Measurements from ENCODE around the gene TBC1D25.

TBC1D25 gene

DNA sequence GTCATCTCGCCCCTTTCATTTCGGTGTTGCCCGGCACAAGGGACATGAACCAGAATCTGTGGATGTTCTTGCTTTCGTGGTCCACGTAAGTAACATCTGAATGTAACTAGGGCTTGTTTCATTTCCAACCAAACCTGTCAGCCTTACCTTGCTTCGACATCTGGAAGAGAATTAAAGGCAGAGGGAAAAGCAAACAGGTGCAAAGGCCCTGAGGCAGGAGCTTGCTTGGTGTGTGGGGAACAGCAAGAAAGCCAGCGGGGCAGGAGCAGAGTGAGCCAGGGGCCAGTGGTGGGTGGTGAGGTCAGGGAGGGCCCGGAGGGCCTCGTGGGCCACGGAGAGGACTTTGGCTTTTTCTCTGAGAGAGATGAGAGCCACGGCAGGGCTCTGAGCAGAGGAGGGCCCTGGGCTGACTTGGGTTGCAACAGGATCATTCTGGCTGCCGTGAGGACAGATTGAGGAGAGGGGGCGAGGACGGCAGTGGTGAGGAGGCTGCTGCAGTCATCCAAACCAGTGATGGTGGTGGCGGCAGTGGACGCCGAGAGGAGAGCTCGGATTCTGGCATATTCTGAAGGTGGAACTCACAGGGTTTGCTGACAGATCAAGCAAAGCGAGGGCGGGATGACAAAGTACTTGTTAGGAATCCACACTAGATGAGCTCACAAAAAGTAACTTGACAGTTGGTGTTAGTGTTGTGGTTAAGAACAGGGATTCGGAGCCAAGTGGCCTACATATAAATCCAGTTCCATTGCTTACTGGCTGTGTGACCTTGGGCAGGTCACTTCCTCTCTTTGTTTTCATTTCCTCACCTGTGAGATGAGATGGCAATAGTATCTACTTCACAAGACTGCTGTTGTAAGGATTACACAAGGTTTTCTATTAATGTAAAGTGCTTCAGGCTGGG, 50.9 kb downstream of the TBC1D25 start:
- H3K4me3 ChIP-seq = no peak overlapping the region
- TF ChIP-seq, protein P1, sequence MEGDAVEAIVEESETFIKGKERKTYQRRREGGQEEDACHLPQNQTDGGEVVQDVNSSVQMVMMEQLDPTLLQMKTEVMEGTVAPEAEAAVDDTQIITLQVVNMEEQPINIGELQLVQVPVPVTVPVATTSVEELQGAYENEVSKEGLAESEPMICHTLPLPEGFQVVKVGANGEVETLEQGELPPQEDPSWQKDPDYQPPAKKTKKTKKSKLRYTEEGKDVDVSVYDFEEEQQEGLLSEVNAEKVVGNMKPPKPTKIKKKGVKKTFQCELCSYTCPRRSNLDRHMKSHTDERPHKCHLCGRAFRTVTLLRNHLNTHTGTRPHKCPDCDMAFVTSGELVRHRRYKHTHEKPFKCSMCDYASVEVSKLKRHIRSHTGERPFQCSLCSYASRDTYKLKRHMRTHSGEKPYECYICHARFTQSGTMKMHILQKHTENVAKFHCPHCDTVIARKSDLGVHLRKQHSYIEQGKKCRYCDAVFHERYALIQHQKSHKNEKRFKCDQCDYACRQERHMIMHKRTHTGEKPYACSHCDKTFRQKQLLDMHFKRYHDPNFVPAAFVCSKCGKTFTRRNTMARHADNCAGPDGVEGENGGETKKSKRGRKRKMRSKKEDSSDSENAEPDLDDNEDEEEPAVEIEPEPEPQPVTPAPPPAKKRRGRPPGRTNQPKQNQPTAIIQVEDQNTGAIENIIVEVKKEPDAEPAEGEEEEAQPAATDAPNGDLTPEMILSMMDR (IDR thresholded peaks at IDR 0.05) = no peak
- peak overlapping the region in 1 of 2 donors; percentile 15 for H3K27ac ChIP-seq
- no peak for DNase-seq (ENCODE audit: low spot score)

DNA sequence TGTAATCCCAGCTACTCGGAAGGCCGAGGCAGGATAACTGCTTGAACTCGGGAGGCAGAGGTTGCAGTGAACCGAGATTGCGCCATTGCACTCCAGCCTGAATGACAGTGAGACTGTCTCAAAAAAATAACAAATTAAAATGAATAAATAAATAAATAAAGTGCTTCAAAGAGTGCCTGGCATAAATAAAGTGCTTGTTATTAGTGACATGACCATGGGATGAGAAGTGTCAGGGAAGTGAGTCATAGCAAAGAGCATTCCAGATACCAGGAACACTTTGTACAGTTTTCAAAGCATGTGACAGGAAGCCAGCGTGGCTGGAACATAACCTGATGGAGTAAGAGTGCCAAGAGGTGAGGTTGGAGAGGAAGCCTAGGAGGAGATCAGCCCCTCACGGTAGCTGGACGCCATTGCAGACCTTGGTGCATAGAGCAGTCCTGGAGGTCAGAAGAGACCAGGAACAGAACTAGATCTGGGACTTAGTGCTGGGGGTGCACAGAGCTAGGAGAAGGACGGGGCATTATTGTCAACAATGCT, 51.8 kb downstream of the TBC1D25 start:
- TF ChIP-seq, protein P1 (IDR thresholded peaks at IDR 0.05) = no peak
- no peak for DNase-seq (ENCODE audit: low spot score)
- peak overlapping the region in 1 of 2 donors; percentile 19 for H3K27ac ChIP-seq
- H3K4me3 ChIP-seq = no peak overlapping the region

DNA sequence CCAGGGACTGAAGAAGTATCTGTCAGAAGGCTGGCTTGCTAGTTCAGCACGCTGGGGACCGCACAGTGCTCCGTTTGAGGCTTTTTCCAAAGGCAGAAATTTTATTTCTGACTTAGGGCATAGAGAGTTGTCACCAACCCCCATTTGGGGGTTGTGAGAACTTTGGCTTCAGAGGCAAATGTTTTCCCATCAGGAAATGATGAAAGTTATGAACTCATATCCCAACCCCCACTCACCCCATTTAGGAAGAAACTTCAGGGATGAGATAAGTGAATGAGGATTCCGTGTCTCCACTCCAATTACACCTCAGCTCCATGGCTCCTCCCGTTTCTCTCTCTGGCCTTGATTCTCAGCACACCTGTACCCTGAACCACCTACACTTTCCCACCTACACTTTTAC, 53.5 kb downstream of the TBC1D25 start:
- no peak overlapping the region for H3K27ac ChIP-seq
- no peak overlapping the region for H3K4me3 ChIP-seq
- TF ChIP-seq, protein P1 (IDR thresholded peaks at IDR 0.05) = no peak
- no peak for DNase-seq (ENCODE audit: low spot score)

DNA sequence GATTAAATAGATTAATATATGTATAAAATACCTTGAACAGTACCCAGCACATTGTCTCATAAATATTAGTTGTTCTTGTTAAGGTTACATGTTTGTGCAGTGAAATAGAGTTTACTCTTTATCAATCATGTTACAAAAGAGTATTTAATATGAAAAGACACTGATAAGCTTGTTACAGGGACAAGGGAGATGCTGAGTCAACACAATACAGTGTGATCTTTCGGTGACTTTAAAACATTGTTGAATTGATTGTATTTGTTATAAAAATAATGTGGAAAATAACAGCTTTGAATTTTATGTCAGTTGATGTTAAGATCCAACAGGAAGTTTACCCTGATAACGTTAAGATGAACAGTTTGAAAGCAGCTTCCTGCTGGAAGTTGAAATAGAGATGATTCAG, 56.4 kb downstream of the TBC1D25 start:
- Histone ChIP-seq H3K27ac (no peak overlapping the region), H3K4me3 (no peak overlapping the region)
- TF ChIP-seq, protein P1 (IDR thresholded peaks at IDR 0.05) = no peak
- no peak for DNase-seq (ENCODE audit: low spot score)

DNA sequence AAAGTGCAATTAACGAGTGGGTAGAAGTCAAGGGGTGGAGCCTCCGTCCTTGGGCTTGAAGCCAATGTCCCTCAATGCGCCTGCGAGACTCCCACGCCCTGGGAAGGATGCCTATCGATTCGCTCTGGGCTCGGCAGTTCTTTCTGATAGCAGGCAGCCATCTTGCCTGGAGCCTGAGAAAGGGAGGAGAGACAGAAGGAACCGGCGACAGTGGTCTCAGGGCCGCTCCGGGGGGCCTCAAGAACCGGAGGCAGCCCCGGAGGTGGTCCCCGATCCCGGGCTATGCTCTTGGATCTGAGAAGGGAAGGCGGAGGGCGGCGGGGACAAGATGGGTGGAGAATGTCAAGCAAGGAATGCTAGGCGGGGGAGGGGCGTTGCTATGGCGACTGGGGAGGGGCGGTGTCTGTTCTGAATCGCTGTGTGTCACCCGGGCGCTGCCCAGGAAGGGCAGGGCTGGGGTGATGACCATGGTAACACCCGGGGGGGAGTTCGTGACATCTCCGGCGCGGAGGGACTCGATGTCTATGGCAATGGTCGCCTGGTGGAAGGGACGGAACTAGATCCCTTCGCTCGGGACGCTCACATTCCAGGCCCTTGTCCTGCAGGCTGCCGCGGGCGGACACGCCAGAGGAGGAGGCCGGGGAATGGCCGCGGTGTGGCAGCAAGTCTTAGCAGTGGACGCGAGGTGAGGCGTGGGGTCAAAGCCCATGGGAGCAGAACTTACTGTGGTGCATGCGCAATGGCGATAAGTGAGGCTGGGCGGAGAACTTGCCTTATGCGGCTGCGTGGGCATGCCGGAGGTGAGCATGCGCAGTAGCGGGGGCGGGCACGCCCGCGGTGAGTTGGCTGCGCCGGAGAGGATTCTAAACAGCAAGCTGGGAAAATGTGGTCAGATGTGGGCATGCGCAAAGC, 58.1 kb downstream of the TBC1D25 start, which contains the start of gene WDR13:
Gene WDR13 (plus strand): TSS at position 140 of the 912 bp plus-strand sequence. CDS start 505 bp downstream, at position 645.
- peak; percentile 95 for DNase-seq (ENCODE audit: low spot score)
- peak within 1 kb of the TSS; percentile 76 to 99 for H3K27ac ChIP-seq
- TF ChIP-seq, protein P1 (IDR thresholded peaks at IDR 0.05) = no peak
- peak within 1 kb of the TSS; percentile 74 for H3K4me3 ChIP-seq

DNA sequence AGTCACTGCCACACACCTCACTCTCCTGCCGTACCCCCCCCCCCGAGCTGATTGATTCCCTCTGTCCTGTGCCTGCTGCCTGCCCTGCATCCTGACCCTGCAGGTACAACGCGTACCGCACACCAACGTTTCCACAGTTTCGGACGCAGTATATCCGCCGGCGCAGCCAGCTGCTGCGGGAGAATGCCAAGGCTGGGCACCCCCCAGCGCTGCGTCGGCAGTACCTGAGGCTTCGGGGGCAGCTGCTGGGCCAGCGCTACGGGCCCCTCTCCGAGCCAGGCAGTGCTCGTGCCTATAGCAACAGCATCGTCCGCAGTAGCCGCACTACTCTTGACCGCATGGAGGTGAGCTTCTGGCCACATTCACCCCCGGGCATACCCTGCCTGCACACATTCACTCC, 59.1 kb downstream of the TBC1D25 start:
- DNase-seq (ENCODE audit: low spot score) = no peak

More for the DNA sequence above, 59.1 kb downstream of the TBC1D25 start:
- TF ChIP-seq, protein P1 (IDR thresholded peaks at IDR 0.05) = no peak
- Histone ChIP-seq H3K4me3 (peak overlapping the region; percentile 74), H3K27ac (peak overlapping the region; percentile 76 to 99)
